HepG2 (cell line): ENCODE data around the gene HYAL1. TPM values are rescaled to one million over a fixed set of nuclear protein-coding genes. Genes with fewer than 3 reads are reported as not detected.

ENCODE experiments used
- CERS6 ChIP-seq: sonication (generic); formaldehyde crosslinking; IDR thresholded peaks from 2 replicates; pipeline ENCODE4 v1.5.0; 2020; ENCODE audit warnings: missing genetic modification reagents
- FOXK1 ChIP-seq: sonication (generic); formaldehyde crosslinking; IDR thresholded peaks from 2 replicates; pipeline ENCODE4 v1.4.0; 2020; ENCODE audit warnings: low read depth, missing genetic modification reagents, borderline replicate concordance
- MAZ ChIP-seq, 2 experiments: sonication (generic) in 1 of 2; formaldehyde crosslinking in 1 of 2; IDR thresholded peaks; 2 replicates each; pipeline versions ENCODE4 v1.5.0 to v1.6.1; 2012 to 2020; ENCODE audit warnings: low read depth in 2 of 2, mild to moderate bottlenecking in 2 of 2, borderline replicate concordance in 1 of 2, improper control_type of control experiment in 1 of 2, low read length in 1 of 2, missing genetic modification reagents in 1 of 2, moderate library complexity in 1 of 2
- MED13 ChIP-seq: sonication (generic); formaldehyde crosslinking; IDR thresholded peaks from 2 replicates; pipeline ENCODE4 v1.5.0; 2020; ENCODE audit warnings: missing genetic modification reagents
- NFE2 ChIP-seq: sonication (generic); formaldehyde crosslinking; IDR thresholded peaks from 2 replicates; pipeline ENCODE4 v1.4.0; 2020; ENCODE audit warnings: missing genetic modification reagents
- NFIB ChIP-seq: sonication (generic); formaldehyde crosslinking; IDR thresholded peaks from 2 replicates; pipeline ENCODE4 v1.9.0; 2021; ENCODE audit warnings: missing genetic modification reagents, mild to moderate bottlenecking, borderline replicate concordance
- SAP130 ChIP-seq: IDR thresholded peaks from 2 replicates; pipeline ENCODE4 v1.6.1; 2016; ENCODE audit warnings: low read depth
- STAT6 ChIP-seq: sonication (generic); formaldehyde crosslinking; IDR thresholded peaks from 2 replicates; pipeline ENCODE4 v1.4.0; 2020; ENCODE audit warnings: missing genetic modification reagents, mild to moderate bottlenecking, borderline replicate concordance
- ZNF207 ChIP-seq: fragments of 450-650 bp; IDR thresholded peaks from 2 replicates; pipeline ENCODE4 v1.6.1; 2016; ENCODE audit warnings: antibody characterized with exemption, borderline replicate concordance
- ZNF276 ChIP-seq: sonication (generic); formaldehyde crosslinking; IDR thresholded peaks from 2 replicates; pipeline ENCODE4 v1.4.0; 2020; ENCODE audit warnings: mild to moderate bottlenecking, low read depth, missing genetic modification reagents
- ZNF354B ChIP-seq: sonication (generic); formaldehyde crosslinking; IDR thresholded peaks from 2 replicates; pipeline ENCODE4 v1.8.0; 2022; ENCODE audit warnings: mild to moderate bottlenecking, missing genetic modification reagents
- ZNF496 ChIP-seq: sonication (generic); formaldehyde crosslinking; IDR thresholded peaks from 2 replicates; pipeline ENCODE4 v1.8.1; 2023; ENCODE audit warnings: mild to moderate bottlenecking, moderate library complexity, missing genetic modification reagents; ENCODE audit not compliant: insufficient replicate concordance
- ZNF564 ChIP-seq: sonication (generic); formaldehyde crosslinking; IDR thresholded peaks from 2 replicates; pipeline ENCODE4 v1.8.1; 2023; ENCODE audit warnings: mild to moderate bottlenecking, missing genetic modification reagents
- ZNF646 ChIP-seq: sonication (generic); formaldehyde crosslinking; IDR thresholded peaks from 2 replicates; pipeline ENCODE4 v1.9.0; 2021; ENCODE audit warnings: mild to moderate bottlenecking, missing genetic modification reagents
- ZNF816 ChIP-seq: sonication (generic); formaldehyde crosslinking; IDR thresholded peaks from 2 replicates; pipeline ENCODE4 v1.8.0; 2022; ENCODE audit warnings: missing genetic modification reagents, mild to moderate bottlenecking, borderline replicate concordance
- polyA plus RNA-seq, 8 experiments: library from polyadenylated mRNA; depleted of rRNA in 3 of 8; stranded (reverse) in 7 of 8; unstranded in 1 of 8; fragments of >200 nt; fragmentation: Illumina TruSeq in 4 of 8; extraction: Trizol in 4 of 8; gene quantifications; 2 replicates each; pipeline versions ENCODE4 v1.2.1 to v1.2.3, GENCODE V29; 2011 to 2016; ENCODE audit warnings: low read depth in 4 of 8, missing spikeins in 1 of 8, mixed read lengths in 1 of 8; ENCODE audit not compliant: insufficient read depth in 1 of 8
- total RNA-seq, 5 experiments: library from RNA; depleted of rRNA; stranded (reverse); fragments of >200 nt; fragmentation: Illumina TruSeq; extraction: Trizol; gene quantifications; 2 replicates each; pipeline ENCODE4 v1.2.3, GENCODE V29; 2016; ENCODE audit warnings: low read depth in 1 of 5

HYAL1 gene
- total and polyA plus RNA-seq, 2 of the 13 experiments (the other 11 are each of a cell fraction or from before 2014, with no cell fraction given) = 76.5 to 193 TPM

GRCh38 chr3:50272911-50273688 lies 30.3 kb downstream of the HYAL1 start (continued):
- no peak for TF ChIP-seq STAT6 (CRISPR knock-in tag)
- TF ChIP-seq FOXK1 (CRISPR knock-in tag) = no peak
- TF ChIP-seq ZNF276 (CRISPR knock-in tag) = no peak
- no peak for TF ChIP-seq ZNF646 (CRISPR knock-in tag)
- no peak for TF ChIP-seq CERS6 (CRISPR knock-in tag)
- no peak for TF ChIP-seq MED13 (CRISPR knock-in tag)
- no peak for TF ChIP-seq ZNF496
- no peak for TF ChIP-seq NFE2 (CRISPR knock-in tag)
- TF ChIP-seq ZNF564 (CRISPR knock-in tag) = no peak
- TF ChIP-seq ZNF816 (CRISPR knock-in tag) = no peak
- TF ChIP-seq ZNF354B (CRISPR knock-in tag) = no peak
- no peak for TF ChIP-seq ZNF207
- TF ChIP-seq MAZ (IDR thresholded peaks at IDR 0.05; ENCODE audit: borderline replicate concordance, low read depth, low read length) = no peak; the same call in 1 of the 2 replicates
- TF ChIP-seq MAZ (CRISPR knock-in tag; IDR thresholded peaks at IDR 0.05; ENCODE audit: low read depth) = no peak
- TF ChIP-seq SAP130 (CRISPR knock-in tag) = peak; percentile 53
- TF ChIP-seq NFIB (CRISPR knock-in tag) = no peak
